GM18519 (cell line): ENCODE data around the gene SMYD3.

Experiments used
- ATAC-seq: cut with Tn5 transposase; IDR thresholded peaks from one replicate; pipeline ENCODE4 v1.9.1; 2021; ENCODE audit warnings: mild to moderate bottlenecking, moderate library complexity; ENCODE audit not compliant: unreplicated experiment, low FRiP score

The SMYD3 gene

GRCh38 chr1:245867738-245868137, 639.3 kb downstream of the SMYD3 start:
- no peak for ATAC-seq

- ATAC-seq: no peak
These were observed 642.2 kb downstream of the SMYD3 start for GRCh38 chr1:245864872-245865271.

GRCh38 chr1:245863566-245864184, 643.4 kb downstream of the SMYD3 start:
- ATAC-seq: no peak

GRCh38 chr1:245862812-245863540, 644.1 kb downstream of the SMYD3 start:
- ATAC-seq: no peak

GRCh38 chr1:245860657-245861544, 646.2 kb downstream of the SMYD3 start:
- ATAC-seq: no peak

GRCh38 chr1:245859493-245860114, 647.5 kb downstream of the SMYD3 start:
- no peak for ATAC-seq

- no peak for ATAC-seq
These were observed 648.2 kb downstream of the SMYD3 start for GRCh38 chr1:245858722-245859492.

GRCh38 chr1:245858022-245858721, 648.9 kb downstream of the SMYD3 start:
- ATAC-seq: no peak

GRCh38 chr1:245856944-245857531, 650.0 kb downstream of the SMYD3 start:
- ATAC-seq: no peak

- no peak for ATAC-seq
These were observed 651.0 kb downstream of the SMYD3 start for GRCh38 chr1:245855846-245856730.

- ATAC-seq: no peak
These were observed 653.8 kb downstream of the SMYD3 start for GRCh38 chr1:245853291-245853690.

- ATAC-seq: no peak
These were observed 664.0 kb downstream of the SMYD3 start for GRCh38 chr1:245843101-245843500.

- no peak for ATAC-seq
These were observed 665.0 kb downstream of the SMYD3 start for GRCh38 chr1:245842106-245842505.

- no peak for ATAC-seq
These were observed 666.1 kb downstream of the SMYD3 start for GRCh38 chr1:245840971-245841370.

- ATAC-seq: no peak
These were observed 669.4 kb downstream of the SMYD3 start for GRCh38 chr1:245837718-245838117.

GRCh38 chr1:245835386-245835785, 671.7 kb downstream of the SMYD3 start:
- ATAC-seq: no peak

- ATAC-seq: no peak
These were observed 673.1 kb downstream of the SMYD3 start for GRCh38 chr1:245834002-245834401.
